ENCODE results near the gene FEM1B. TPM values are rescaled to one million over a fixed set of nuclear protein-coding genes. Genes with fewer than 3 reads are reported as not detected.

FEM1B gene
- total and polyA plus RNA-seq, 12 donors, result 10.5 to 101 (median 66.9) TPM

DNA sequence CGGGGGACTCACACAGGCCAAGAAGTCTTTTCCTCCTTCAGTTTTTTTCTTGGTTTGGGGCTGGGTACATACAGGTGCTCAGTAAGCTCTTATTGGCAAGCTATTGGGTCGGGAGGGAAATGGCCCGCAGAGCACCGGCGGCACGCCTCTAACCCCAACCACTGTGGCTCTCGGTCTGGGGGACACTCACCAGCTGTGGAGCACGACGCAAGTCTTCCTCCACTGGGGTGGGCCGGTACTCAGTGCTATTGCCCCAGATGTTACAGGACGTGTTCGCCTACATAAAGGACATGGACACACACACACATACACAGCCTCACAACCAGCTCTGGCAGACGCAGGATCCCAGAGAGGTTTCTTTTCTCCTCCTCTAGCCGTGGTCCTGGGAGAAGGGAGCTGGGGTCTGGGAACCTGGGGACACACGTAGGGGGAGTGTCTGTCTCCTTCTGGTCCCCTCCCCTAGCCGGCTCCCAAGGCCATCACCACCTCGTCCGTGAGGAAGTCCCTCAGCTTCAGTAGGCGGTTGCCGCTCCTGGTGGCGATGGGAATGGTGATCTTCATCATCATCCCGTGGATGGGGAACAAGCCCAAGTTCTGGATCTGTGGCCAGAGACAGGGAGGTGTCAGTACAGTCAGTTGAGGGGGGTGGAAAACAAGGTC is 33.4 kb downstream of the FEM1B start:
- TF ChIP-seq CTCF (IDR thresholded peaks at IDR 0.05), result no peak
- WGBS, 2 donors, result 90 to 93% methylated on average over 22 of the region's 22 CpGs
- Histone ChIP-seq H3K4me3 (no peak overlapping the region), H3K36me3 (peaks cover 0 to 14% (median 0%) of the 10 kb centered on the region in 9 donors), H3K9me3 (no peaks in the 10 kb centered on the region), H3K27ac (peak overlapping the region in 6 of 10 donors; percentile 29 to 65 (median 36)), H3K4me1 (peaks cover 0 to 31% (median 18%) of the 10 kb centered on the region in 9 donors), H3K27me3 (peaks cover 0 to 3% (median 0%) of the 10 kb centered on the region in 7 donors)
- DNase-seq, result no peak
- intact Hi-C loops (cut with DNase I), result loop anchor here in 1 of 10 donors (5.0 kb wide), 1 partner anchor 71 kb away; no protein-coding TSS in a partner anchor
- peak in 3 of 8 donors; percentile 1 to 7 (median 3) for ATAC-seq

DNA sequence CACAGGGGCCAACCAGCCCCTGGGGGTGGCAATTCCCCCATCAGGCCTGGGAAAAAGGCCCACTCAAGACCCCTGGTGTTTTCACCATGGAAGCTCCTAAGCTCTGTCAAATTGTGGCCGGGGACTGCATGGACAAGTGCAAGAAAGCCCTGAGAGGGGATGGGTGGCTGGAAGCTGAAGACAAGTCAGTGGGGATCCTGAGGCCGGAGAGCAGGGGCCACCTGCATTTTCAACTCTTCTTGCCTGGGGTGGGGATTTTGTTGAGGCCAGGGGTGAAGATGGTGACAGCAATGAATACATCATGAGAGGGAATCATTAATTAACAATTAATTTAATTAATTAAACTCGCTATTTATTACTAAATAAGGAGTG is 33.9 kb downstream of the FEM1B start:
- Histone ChIP-seq H3K27ac (no peak overlapping the region), H3K9me3 (no peaks in the 10 kb centered on the region), H3K36me3 (peaks cover 0 to 14% (median 0%) of the 10 kb centered on the region in 9 donors), H3K27me3 (peaks cover 0 to 3% (median 0%) of the 10 kb centered on the region in 7 donors), H3K4me3 (no peak overlapping the region), H3K4me1 (peaks cover 0 to 32% (median 15%) of the 10 kb centered on the region in 9 donors)
- 97% methylated on average over 3 of the region's 3 CpGs for WGBS, 2 donors
- intact Hi-C loops (cut with DNase I), result loop anchor here in 1 of 10 donors (5.0 kb wide), 1 partner anchor 71 kb away; no protein-coding TSS in a partner anchor
- DNase-seq (no peak), ATAC-seq (no peak)
- TF ChIP-seq CTCF (IDR thresholded peaks at IDR 0.05), result no peak

- Histone ChIP-seq H3K27me3 (peaks cover 0 to 3% (median 0%) of the 10 kb centered on the region in 7 donors), H3K27ac (no peak overlapping the region), H3K9me3 (no peaks in the 10 kb centered on the region), H3K4me3 (no peak overlapping the region), H3K36me3 (peaks cover 0 to 14% (median 0%) of the 10 kb centered on the region in 9 donors), H3K4me1 (peaks cover 0 to 30% (median 15%) of the 10 kb centered on the region in 9 donors)
- DNase-seq (no peak), ATAC-seq (no peak)
- 84 to 90% methylated on average over 3 of the region's 3 CpGs for WGBS, 2 donors
- intact Hi-C loops (cut with DNase I), result loop anchor here in 1 of 10 donors (5.0 kb wide), 1 partner anchor 70 kb away; no protein-coding TSS in a partner anchor
- TF ChIP-seq CTCF (IDR thresholded peaks at IDR 0.05), result no peak
Observed at GRCh38 chr15:68311859-68312557, 34.5 kb downstream of the FEM1B start.

- no peak overlapping the region for H3K27ac ChIP-seq
- DNase-seq, result no peak
- 84 to 88% methylated on average over 18 of the region's 18 CpGs for WGBS, 2 donors
- H3K9me3 ChIP-seq, result no peaks in the 10 kb centered on the region
- H3K27me3 ChIP-seq, result peaks cover 0 to 3% (median 0%) of the 10 kb centered on the region in 7 donors
- intact Hi-C loops (cut with DNase I), result loop anchor here in 1 of 10 donors (5.0 kb wide), 1 partner anchor 70 kb away; no protein-coding TSS in a partner anchor
- peaks cover 0 to 29% (median 15%) of the 10 kb centered on the region in 9 donors for H3K4me1 ChIP-seq
- H3K36me3 ChIP-seq, result peaks cover 0 to 20% (median 0%) of the 10 kb centered on the region in 9 donors
- no peak for ATAC-seq
- no peak for TF ChIP-seq CTCF (IDR thresholded peaks at IDR 0.05)
- H3K4me3 ChIP-seq, result no peak overlapping the region
Observed at GRCh38 chr15:68312701-68313204, 35.2 kb downstream of the FEM1B start.

Measured in heart right ventricle (tissue), 16 donors.